CD4-positive, alpha-beta T cell treated with Interferon gamma for 1 hour (primary cell): ENCODE measurements around the gene ZNF18.

Source experiments
- DNase-seq: peaks from one replicate; pipeline ENCODE4 v3.0.0-alpha.2; 2020

ZNF18 gene, protein sequence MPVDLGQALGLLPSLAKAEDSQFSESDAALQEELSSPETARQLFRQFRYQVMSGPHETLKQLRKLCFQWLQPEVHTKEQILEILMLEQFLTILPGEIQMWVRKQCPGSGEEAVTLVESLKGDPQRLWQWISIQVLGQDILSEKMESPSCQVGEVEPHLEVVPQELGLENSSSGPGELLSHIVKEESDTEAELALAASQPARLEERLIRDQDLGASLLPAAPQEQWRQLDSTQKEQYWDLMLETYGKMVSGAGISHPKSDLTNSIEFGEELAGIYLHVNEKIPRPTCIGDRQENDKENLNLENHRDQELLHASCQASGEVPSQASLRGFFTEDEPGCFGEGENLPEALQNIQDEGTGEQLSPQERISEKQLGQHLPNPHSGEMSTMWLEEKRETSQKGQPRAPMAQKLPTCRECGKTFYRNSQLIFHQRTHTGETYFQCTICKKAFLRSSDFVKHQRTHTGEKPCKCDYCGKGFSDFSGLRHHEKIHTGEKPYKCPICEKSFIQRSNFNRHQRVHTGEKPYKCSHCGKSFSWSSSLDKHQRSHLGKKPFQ

DNA sequence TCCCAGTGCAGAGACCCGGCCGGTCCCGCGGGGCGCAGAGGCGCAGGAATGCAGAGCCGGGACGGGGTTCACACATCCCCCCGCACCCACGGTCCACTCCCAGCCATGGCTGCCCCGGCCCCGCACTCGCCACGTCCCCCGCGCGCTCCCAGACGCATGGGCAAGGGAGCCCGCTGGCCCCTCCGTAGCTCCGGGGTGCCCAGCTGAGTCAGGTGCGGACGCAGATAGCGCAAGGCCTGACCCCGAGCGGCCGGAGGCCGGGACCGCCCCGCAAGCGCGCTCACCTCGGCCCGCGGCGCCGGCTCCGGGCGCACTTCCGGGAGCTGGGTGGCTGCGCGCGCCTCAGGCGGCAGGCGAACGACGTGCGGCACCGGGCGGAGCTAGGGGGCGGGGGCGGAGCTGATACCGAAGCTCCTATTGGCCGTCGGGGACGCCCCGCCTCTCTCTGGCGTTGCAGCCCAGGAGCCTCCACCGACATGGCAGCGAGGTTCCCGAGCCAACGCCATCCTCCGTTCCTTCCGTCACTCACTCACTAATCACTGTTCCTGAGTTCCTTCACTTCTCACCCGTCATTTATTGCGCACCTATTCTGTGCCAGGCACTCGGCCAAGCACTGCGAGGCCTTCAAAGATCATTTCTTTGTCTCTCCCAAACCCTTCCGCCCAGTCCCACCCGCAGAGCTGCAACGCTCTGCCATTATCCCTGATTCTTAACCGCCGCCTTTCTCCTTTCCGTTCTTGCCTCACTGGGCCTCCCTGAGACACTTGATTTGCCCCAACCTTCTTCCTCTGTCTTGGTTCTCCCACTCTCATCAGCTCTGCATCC is at the start of gene ZNF18:
Gene ZNF18 (minus strand): TSS at position 329 of the 825 bp plus-strand sequence. CDS start 4,646 bp downstream, outside the sequence.
- DNase-seq: peak; percentile 95

DNA sequence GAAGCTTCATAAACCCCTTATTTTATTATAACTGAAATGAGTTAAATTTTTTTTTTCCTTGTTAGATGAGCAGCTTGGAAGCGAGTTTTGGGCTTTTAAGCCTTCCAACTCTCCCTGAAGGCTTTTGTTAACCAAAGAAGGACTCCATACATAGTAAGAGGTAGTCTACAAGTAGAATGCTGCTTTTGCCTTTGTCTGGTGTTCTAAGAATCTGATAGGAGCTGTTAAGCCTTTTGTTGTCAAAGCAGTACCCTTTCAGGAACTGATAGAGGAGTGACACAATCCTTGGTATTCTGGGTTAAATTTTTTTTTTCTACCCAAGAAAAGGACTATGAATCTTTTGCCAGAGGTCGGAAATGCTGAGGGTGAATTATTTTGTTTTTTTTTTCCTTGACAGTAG is 49.5 kb upstream of the ZNF18 start:
- DNase-seq: no peak

GRCh38 chr17:12043702-12044101 is 46.4 kb upstream of the ZNF18 start:
- no peak for DNase-seq

- DNase-seq: no peak
These were observed 44.0 kb upstream of the ZNF18 start for GRCh38 chr17:12041312-12041711.

DNA sequence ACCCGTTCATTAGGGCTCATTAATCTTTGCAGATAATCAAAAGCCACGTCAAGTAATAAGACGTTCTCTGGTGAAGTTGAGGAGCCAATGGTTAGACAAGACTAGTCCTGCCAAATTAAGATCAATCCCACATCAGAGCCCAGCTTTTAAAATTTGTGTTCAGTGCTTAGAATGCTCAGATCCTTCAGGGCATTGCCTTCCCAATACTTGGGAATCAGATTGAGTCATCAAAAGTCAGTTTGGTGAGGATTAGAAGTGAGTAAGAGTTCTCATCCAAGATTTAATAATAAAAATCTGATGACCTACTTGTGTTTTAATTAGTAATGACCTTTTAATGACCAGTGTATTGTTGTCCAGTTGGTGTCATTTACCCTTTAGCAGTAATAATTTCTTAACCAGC is 43.2 kb upstream of the ZNF18 start:
- no peak for DNase-seq

GRCh38 chr17:12037970-12038369 is 40.7 kb upstream of the ZNF18 start:
- DNase-seq: no peak

GRCh38 chr17:12035673-12036072 is 38.4 kb upstream of the ZNF18 start:
- DNase-seq: no peak

GRCh38 chr17:12034538-12034937 is 37.3 kb upstream of the ZNF18 start:
- DNase-seq: no peak

- DNase-seq: no peak
These were observed 31.3 kb upstream of the ZNF18 start for GRCh38 chr17:12028611-12029010.

DNA sequence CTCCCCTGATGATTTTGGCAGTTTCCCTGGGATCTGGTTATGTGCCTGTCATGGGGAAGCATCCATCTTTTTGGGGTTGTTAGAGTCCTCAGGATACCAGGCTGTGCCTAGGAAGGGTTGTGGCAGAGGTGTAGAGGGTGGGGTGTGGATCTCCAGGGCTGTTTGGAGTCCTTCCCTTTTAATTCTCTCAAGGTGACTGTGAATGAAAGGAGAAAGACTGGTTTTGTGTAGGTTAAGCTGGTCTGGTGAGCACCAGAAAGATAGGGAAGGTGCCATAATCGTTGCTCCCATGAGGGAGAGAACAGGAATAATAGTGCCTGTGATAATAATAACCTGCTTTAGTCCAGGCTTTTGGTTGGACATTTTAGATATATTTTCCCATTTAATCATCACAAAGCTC is 30.4 kb upstream of the ZNF18 start:
- no peak for DNase-seq

GRCh38 chr17:12024327-12024726 is 27.1 kb upstream of the ZNF18 start:
- DNase-seq: no peak

DNA sequence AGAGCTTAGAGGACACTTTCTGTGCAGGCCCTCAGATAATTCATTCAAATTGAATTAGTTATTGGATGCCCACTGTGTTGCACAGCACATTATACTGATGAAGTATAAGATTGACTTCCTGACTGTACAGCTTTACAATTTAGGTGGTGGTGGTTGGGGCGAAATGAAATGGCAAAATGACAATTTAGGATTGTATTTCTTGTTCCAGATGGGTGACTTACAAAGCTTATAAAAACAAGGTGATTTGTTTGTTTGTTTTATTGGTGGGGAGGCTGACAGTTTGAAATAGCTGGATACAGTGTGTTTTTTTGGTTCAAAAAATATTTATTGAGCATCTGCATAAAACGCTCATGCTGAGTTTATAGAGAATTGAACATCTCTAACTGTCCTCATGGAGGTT is 25.0 kb upstream of the ZNF18 start:
- no peak for DNase-seq

DNA sequence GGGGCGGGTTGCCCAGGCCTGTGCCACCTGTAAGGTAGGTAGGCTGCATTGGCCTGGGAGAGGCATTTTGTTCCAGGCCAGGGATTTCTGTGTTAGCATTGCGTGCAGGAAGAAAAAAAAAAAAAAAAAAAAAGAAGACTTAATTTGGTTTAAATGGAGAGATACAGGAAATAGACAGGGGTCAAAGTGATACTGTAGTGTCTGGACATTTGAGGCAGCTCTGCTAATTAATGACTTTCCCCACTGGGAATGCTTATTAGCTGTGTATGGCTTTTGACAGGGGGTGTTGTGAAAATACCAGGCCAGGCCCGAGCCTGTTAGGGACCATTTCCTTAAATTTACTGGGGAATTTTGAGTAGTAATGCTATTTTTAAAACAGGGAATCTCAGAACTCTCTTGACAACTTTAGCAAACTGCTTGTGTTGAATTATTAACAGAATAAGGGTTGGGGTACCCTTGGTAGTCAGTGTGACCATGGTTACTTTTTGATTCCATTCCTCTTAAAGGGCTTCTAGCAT is 24.4 kb upstream of the ZNF18 start:
- DNase-seq: no peak

- peak; percentile 92 for DNase-seq
These were observed 23.7 kb upstream of the ZNF18 start, which contains the start of gene MAP2K4 for GRCh38 chr17:12020642-12021622. TSS of gene MAP2K4 (plus strand) at chr17:12020877. CDS start at chr17:12020887, 10 bp downstream.

DNA sequence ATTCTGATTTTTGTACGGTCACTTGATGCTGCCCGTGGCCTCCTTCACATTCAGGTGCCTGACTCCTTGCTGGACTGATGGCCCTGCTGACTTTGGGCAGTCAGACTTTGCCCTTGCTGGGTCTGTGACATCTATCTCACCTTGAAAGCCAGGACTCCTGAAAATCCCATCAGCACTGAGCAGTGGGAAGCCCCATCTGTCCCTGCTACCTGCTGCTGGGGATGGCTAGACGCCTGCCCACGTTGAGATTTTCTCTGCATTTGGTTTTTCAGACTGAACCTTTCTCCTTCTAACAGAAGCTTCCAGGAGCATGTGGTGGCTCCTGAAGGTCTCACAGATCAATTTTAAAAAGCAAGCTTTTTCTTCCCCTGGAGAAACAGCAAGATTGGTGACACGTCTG is 10.2 kb upstream of the ZNF18 start:
- DNase-seq: no peak

DNA sequence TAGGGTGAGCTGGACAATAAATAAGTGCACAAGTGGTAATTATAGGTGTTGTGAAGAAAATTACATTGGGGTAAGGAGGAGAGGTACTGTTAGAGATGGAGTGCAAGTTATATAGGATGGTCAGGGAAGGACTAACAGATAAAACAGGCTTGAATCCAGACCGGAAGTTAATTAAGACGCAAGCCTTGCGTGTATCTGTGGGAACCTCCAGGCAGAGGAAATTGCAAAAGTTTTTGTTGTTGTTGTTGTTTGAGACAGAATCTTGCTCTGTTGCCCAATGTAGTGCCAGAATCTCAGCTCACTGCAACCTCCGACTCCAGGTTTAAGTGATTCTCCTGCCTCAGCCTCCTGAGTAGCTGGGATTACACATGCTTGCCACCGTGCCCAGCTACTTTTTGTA is 2.4 kb upstream of the ZNF18 start:
- DNase-seq: no peak

DNA sequence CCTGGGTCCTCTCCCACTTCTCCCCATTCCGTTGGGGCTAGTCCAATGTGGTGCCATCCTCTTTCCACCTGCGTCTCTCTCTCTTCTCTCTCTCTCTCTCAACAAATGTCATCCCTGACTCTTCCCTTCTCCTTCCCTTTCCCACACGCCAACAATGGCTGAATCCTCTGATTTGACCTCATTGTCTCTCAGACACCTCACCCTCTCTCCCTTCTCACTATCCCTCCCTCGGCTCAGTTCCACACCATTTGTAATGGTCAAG is 628 bp upstream of the ZNF18 start:
- no peak for DNase-seq

- peak; percentile 45 for DNase-seq
These were observed 541 bp downstream of the ZNF18 start for GRCh38 chr17:11996722-11997146.

DNA sequence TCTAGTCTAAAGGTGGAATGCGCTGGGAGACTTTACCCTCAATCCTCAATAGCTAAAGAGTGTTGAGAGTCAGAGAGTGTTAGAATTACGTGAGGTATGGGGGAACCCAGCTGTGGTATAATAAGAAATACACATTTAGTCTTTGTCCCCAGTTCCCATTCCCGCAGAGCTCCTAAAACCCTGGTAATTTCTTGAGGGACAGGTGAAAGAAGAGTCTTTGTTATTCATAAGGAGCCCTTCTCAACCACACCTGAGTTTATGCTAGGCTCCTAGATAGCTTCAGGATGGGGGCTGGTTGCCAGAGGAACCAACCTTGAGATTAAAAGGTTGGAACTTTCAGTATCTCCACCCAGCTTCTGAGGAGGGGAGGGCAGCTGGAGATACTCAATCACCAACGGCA is 5.8 kb downstream of the ZNF18 start:
- DNase-seq: no peak

DNA sequence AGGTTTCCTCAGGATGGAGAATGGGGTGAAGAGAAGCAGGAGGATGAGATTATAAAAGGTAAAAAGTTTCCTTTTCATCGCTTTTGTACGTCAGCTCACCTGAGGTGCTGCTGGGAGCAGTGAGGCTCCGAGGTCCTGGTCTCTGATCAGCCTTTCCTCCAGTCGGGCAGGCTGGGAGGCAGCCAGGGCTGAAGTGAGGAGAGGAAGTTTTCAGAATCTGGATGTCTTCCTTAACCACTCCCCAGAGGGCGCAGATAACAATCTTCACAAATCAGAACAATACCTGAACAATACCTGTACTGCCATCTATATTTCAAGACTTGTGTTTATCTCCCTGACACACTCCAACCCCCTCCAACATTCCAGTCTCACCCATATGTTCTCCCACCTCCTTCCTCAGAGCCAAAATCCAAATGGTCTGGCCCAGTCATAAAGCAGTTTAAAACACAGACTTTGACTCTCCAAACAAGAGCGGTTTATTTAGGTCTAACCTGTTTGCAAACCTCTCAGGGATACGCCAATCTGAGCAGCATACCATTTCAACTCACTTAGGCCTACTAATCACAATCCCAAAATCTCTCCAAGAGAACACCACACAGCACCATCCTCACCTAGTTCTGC is 6.8 kb downstream of the ZNF18 start:
- DNase-seq: no peak

GRCh38 chr17:11986942-11987329 is 10.3 kb downstream of the ZNF18 start:
- no peak for DNase-seq
